Uterus (tissue), 2 donors: ENCODE data around the gene TMEM213.

ENCODE experiments used
- CTCF ChIP-seq, 4 experiments: fragments of 200-600 bp in 2 of 4; fragments of 450-650 bp in 2 of 4; sonication (generic) in 2 of 4; IDR thresholded peaks; one replicate each; pipeline ENCODE4 v1.5.1; 2016 to 2019; ENCODE audit warnings: antibody characterized with exemption in 4 of 4, mild to moderate bottlenecking in 2 of 4, moderate library complexity in 1 of 4
- POLR2A ChIP-seq, 2 donors: fragments of 450-650 bp; IDR thresholded peaks; one replicate each; pipeline ENCODE4 v1.6.1; 2016; ENCODE audit warnings: antibody characterized with exemption in 2 of 2, mild to moderate bottlenecking in 1 of 2, moderate library complexity in 1 of 2

GRCh38 chr7:138837627-138838026, 39.8 kb downstream of the TMEM213 start:
- no peak for TF ChIP-seq CTCF (IDR thresholded peaks at IDR 0.05)
- TF ChIP-seq POLR2A (IDR thresholded peaks at IDR 0.05), result no peak
